K562 (cell line): ENCODE measurements around the gene TUBA8. TPM values are rescaled to one million over a fixed set of nuclear protein-coding genes. Genes with fewer than 3 reads are reported as not detected.

Source experiments
- ATAC-seq: fragments of 200-7000 bp; cut with Tn5 transposase; 3 replicates; pipeline ENCODE4 v1.9.1; 2020; ENCODE audit warnings: moderate library complexity
- BruUV-seq: library from RNA; stranded (reverse); fragments of 400-500 nt; replicated peaks from 2 replicates; lab custom pipeline; 2021; lab: Mats Ljungman, UMichigan
- CTCF ChIA-PET: fragments of 300-600 bp; formaldehyde crosslinking; extraction: SDS; loops from one replicate; lab custom pipeline; 2021; ENCODE audit warnings: low intra/inter-chr PET ratio; lab: Yijun Ruan, JAX
- POLR2A ChIA-PET: fragments of 300-600, 350-650 bp; sonication (Branson Sonifier 250); formaldehyde crosslinking; extraction: SDS; loops from one replicate; lab custom pipeline; 2021; ENCODE audit warnings: antibody characterized with exemption, inconsistent platforms; lab: Yijun Ruan, JAX
- DNase-seq, 4 experiments: peaks; one replicate each; pipeline versions ENCODE4 v3.0.0 to v3.0.0-alpha.2; 2011 to 2018; ENCODE audit warnings: low spot score in 3 of 4, mixed read lengths in 3 of 4; ENCODE audit errors: extremely low read depth in 1 of 4
- FAIRE-seq: peaks from 2 replicates; lab custom pipeline; 2011; peaks lifted over from hg19 to GRCh38; lab: Jason Lieb, UNC
- H2AFZ ChIP-seq: 2 replicates; pipeline ENCODE4 v1.6.0; 2011; ENCODE audit warnings: low read depth, low read length, control low read depth, inconsistent platforms
- H3K27ac ChIP-seq: fragments of 200-600 bp; 3 replicates; pipeline ENCODE4 v1.8.0; 2011; ENCODE audit warnings: low read depth, mild to moderate bottlenecking, control low read depth, inconsistent platforms, low read length, moderate library complexity, mixed read lengths; ENCODE audit errors: extremely low read depth
- H3K27me3 ChIP-seq, 2 experiments: fragments of 300-600 bp in 1 of 2; 2 replicates in 1 of 2; 3 replicates in 1 of 2; pipeline versions ENCODE4 v1.6.0 to v1.8.0; 2011; ENCODE audit warnings: inconsistent platforms in 2 of 2, low read length in 2 of 2, mild to moderate bottlenecking in 1 of 2, mixed read lengths in 1 of 2, moderate library complexity in 1 of 2; ENCODE audit not compliant: control insufficient read depth in 2 of 2, insufficient read depth in 2 of 2
- H3K36me3 ChIP-seq: fragments of 300-600 bp; 3 replicates; pipeline ENCODE4 v1.8.0; 2011; ENCODE audit warnings: mild to moderate bottlenecking, low read length, inconsistent platforms; ENCODE audit not compliant: control insufficient read depth, insufficient read depth
- H3K4me1 ChIP-seq, 2 experiments: fragments of 200-600 bp in 1 of 2; replicated peaks in 1 of 2; 2 replicates in 1 of 2; 3 replicates in 1 of 2; pipeline versions ENCODE4 v1.5.1 to v1.8.0; 2011; ENCODE audit warnings: inconsistent platforms in 2 of 2, low read length in 2 of 2, mild to moderate bottlenecking in 1 of 2, mixed read lengths in 1 of 2, moderate library complexity in 1 of 2; ENCODE audit not compliant: control insufficient read depth in 2 of 2, insufficient read depth in 2 of 2
- H3K4me2 ChIP-seq: 2 replicates; pipeline ENCODE4 v1.6.1; 2011; ENCODE audit warnings: low read length, control low read depth, inconsistent platforms, mixed read lengths; ENCODE audit not compliant: insufficient read depth
- H3K4me3 ChIP-seq: fragments of 200-600 bp; sonication (generic), shearing (Covaris generic); 2 replicates; pipeline ENCODE4 v1.5.1; 2016; ENCODE audit warnings: control low read depth, inconsistent platforms
- H3K79me2 ChIP-seq: fragments of 200-600 bp; 3 replicates; pipeline ENCODE4 v1.8.0; 2011; ENCODE audit warnings: low read length, inconsistent platforms; ENCODE audit not compliant: control insufficient read depth, insufficient read depth
- H3K9ac ChIP-seq, 2 experiments: 2 replicates each; pipeline versions ENCODE4 v1.6.0 to v1.6.1; 2011; ENCODE audit warnings: low read depth in 2 of 2, low read length in 2 of 2, control low read depth in 1 of 2, inconsistent platforms in 1 of 2, mild to moderate bottlenecking in 1 of 2, mixed read lengths in 1 of 2; ENCODE audit not compliant: insufficient read depth in 1 of 2
- H3K9me1 ChIP-seq: one replicate; pipeline ENCODE4 v1.6.0; 2011; ENCODE audit warnings: inconsistent platforms, mild to moderate bottlenecking, low read length, moderate library complexity; ENCODE audit not compliant: control insufficient read depth, insufficient read depth
- H3K9me3 ChIP-seq: replicated peaks from 2 replicates; pipeline ENCODE4 v1.5.1; 2011; ENCODE audit warnings: low read depth, low read length, inconsistent platforms; ENCODE audit not compliant: control insufficient read depth, insufficient read depth
- H4K20me1 ChIP-seq: replicated peaks from 2 replicates; pipeline ENCODE4 v1.6.1; 2011; ENCODE audit warnings: low read length, inconsistent platforms, mixed read lengths; ENCODE audit not compliant: control insufficient read depth, insufficient read depth
- C11orf30 ChIP-seq: fragments of 450-650 bp; IDR thresholded peaks from 2 replicates; pipeline ENCODE4 v1.6.1; 2016; ENCODE audit warnings: low read depth, mild to moderate bottlenecking
- CUX1 ChIP-seq: fragments of 200-800 bp; sonication (Bioruptor generic); IDR thresholded peaks from 2 replicates; pipeline ENCODE4 v1.6.1; 2016; ENCODE audit warnings: missing genetic modification characterization, missing compliant biosample characterization
- MAFF ChIP-seq: IDR thresholded peaks from 2 replicates; pipeline ENCODE4 v1.6.1; 2012; ENCODE audit warnings: low read length, improper control_type of control experiment
- MAFG ChIP-seq: fragments of 450-650 bp; conservative IDR thresholded peaks from 2 replicates; pipeline ENCODE4 v1.6.1; 2016; ENCODE audit warnings: missing genetic modification characterization, missing compliant biosample characterization
- MAFK ChIP-seq: IDR thresholded peaks from 2 replicates; pipeline ENCODE4 v1.6.1; 2011; ENCODE audit warnings: low read length, improper control_type of control experiment
- MCM2 ChIP-seq: fragments of 450-650 bp; IDR thresholded peaks from 2 replicates; pipeline ENCODE4 v1.6.1; 2017; ENCODE audit warnings: low read depth, mild to moderate bottlenecking
- RREB1 ChIP-seq: fragments of 250-450 bp; sonication (Bioruptor Pico); IDR thresholded peaks from 2 replicates; pipeline ENCODE4 v1.4.0; 2020
- SUPT5H ChIP-seq: fragments of 450-650 bp; IDR thresholded peaks from 2 replicates; pipeline ENCODE4 v1.6.1; 2016
- ZNF121 ChIP-seq: sonication (generic); formaldehyde crosslinking; conservative IDR thresholded peaks from 2 replicates; pipeline ENCODE4 v1.8.0; 2022; ENCODE audit warnings: missing genetic modification reagents
- ZNF316 ChIP-seq: fragments of 450-650 bp; IDR thresholded peaks from 2 replicates; pipeline ENCODE4 v1.6.1; 2016
- WGBS: fragments of 100-300 bp; shearing (Covaris generic); methylation state at CpG from one replicate; pipeline ENCODE4 v1.1.6; 2016; ENCODE audit warnings: low coverage, mixed read lengths; ENCODE audit not compliant: insufficient coverage; ENCODE audit errors: missing lambda C conversion rate; 5-methylcytosine and 5-hydroxymethylcytosine counted together
- in situ Hi-C: fragments of 300-500 bp; cut with MboI; formaldehyde crosslinking; loops from 4 replicates; pipeline ENCODE4 v1.15.0; 2018; ENCODE audit warnings: inconsistent platforms, mixed read lengths
- intact Hi-C: fragments of 100-400 bp; cut with micrococcal nuclease; formaldehyde crosslinking; loops from 2 replicates; pipeline ENCODE4 v1.14.2; 2022
- polyA plus RNA-seq, 8 experiments: library from polyadenylated mRNA; depleted of rRNA in 4 of 8; stranded (reverse) in 5 of 8; unstranded in 3 of 8; fragments of >200 nt; fragmentation: Nextera tagmentation in 2 of 8; fragmentation: Illumina TruSeq in 1 of 8; extraction: Ambion mirVana in 2 of 8; extraction: Trizol in 1 of 8; gene quantifications; 2 replicates each; pipeline versions ENCODE4 v1.2.1 to v1.2.3, GENCODE V29; 2011 to 2014; ENCODE audit warnings: inconsistent platforms in 1 of 8, missing spikeins in 1 of 8
- total RNA-seq, 7 experiments: library from RNA; depleted of rRNA in 6 of 7; stranded (reverse); fragments of >200 nt in 6 of 7; fragmentation: Illumina TruSeq in 2 of 7; extraction: Trizol in 2 of 7; gene quantifications; 2 replicates each; pipeline versions ENCODE4 v1.2.1 to v1.2.3, GENCODE V29; 2011 to 2021; ENCODE audit warnings: low replicate concordance in 1 of 7

The TUBA8 gene
- total and polyA plus RNA-seq, 9 of the 15 experiments (the other 6 are each of a cell fraction or from before 2014, with no cell fraction given): 0.07 to 1.1 (median 0.65) TPM

DNA sequence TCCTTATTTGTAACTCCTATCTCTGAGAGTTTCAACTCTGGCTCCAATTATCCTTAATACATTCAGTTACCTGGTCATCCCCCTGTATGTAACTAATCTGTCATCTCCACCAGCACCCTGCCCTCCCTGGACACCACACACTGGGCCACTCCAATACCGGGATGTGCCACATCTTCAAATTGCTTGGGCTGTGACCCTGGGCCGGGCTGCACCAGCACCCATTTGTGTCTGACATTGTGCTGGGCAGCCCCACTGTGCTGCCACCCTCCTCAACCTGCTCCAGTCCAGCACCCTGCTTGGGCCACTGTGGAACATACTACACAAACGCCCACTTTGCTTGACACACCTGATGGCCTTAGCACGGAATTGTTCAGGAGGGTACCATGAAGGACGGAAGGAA, 37.2 kb downstream of the TUBA8 start (continued):
- TF ChIP-seq CUX1 (CRISPR knock-in tag): no peak
- TF ChIP-seq, all 486 proteins: peak for 0

DNA sequence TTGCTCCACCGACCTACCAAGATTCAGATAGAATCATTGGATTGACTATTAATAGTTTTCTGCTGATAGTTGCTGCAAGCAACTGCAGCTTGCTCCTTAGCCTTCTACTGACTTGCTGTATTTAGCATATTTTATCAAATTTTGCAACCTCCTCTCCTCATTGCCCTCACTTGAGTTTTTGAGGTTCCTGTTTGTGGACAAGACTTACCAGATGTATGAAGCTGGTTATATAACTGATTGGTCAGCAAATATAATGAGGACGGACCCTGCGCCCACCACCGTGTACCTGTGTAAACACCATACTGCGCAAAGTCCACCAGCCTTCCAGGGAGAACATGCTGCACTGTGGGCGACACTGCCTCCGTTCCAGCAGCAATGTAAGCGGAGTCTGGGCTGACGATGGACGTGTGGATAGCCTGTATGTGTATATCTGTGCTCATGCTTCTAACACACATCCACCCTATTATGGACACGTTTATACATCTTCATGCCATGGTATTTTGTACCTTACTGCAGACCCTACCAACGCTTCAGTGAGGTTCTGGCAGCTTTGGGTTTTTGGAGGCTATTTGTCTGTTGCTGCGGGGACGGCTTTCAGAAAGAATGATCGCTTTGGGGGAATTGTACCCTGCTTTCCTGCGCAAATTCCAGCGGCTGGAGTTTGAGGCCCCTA, 37.8 kb downstream of the TUBA8 start:
- WGBS: 41% methylated on average over 17 of the region's 17 CpGs
- intact Hi-C loops: no loop called here
- Histone ChIP-seq H2AFZ (no peak overlapping the region), H3K36me3 (no peaks in the 10 kb centered on the region), H3K4me2 (no peak overlapping the region), H4K20me1 (no peaks in the 10 kb centered on the region), H3K4me3 (no peak overlapping the region), H3K9ac (no peak overlapping the region), H3K9me3 (no peaks in the 10 kb centered on the region), H3K27ac (no peak overlapping the region), H3K27me3 (peaks cover 8 to 39% of the 10 kb centered on the region in 2 experiments), H3K9me1 (no peaks in the 10 kb centered on the region), H3K4me1 (peaks cover 0 to 9% of the 10 kb centered on the region in 2 experiments; a peak in 2 of 5 replicates), H3K79me2 (no peaks in the 10 kb centered on the region)
- BruUV-seq: no TSS peak
- ATAC-seq (no peak), DNase-seq (peak in 1 of 4 experiments; percentile 3), FAIRE-seq (no peak)
- in situ Hi-C loops: no loop called here
- POLR2A ChIA-PET: interaction anchor here (0.6 kb wide), 1 partner anchor 1046 kb away, joined by 4 read pairs; no protein-coding TSS in a partner anchor
- CTCF ChIA-PET: no interaction called here
- TF ChIP-seq C11orf30 (peak; percentile 71), MAFK (peak; percentile 19; the same call in 1 of the 2 replicates), MAFF (peak; percentile 52), SUPT5H (no peak), ZNF316 (peak; percentile 76), RREB1 (no peak), ZNF121 (no peak), MAFG (tag) (peak; percentile 63), MCM2 (no peak)
